ENCODE measurements around the gene PRKN. TPM values are rescaled to one million over a fixed set of nuclear protein-coding genes. Genes with fewer than 3 reads are reported as not detected.

Gene PRKN
- total RNA-seq, 1 experiment from 2014 or later, result 0.46 TPM

DNA sequence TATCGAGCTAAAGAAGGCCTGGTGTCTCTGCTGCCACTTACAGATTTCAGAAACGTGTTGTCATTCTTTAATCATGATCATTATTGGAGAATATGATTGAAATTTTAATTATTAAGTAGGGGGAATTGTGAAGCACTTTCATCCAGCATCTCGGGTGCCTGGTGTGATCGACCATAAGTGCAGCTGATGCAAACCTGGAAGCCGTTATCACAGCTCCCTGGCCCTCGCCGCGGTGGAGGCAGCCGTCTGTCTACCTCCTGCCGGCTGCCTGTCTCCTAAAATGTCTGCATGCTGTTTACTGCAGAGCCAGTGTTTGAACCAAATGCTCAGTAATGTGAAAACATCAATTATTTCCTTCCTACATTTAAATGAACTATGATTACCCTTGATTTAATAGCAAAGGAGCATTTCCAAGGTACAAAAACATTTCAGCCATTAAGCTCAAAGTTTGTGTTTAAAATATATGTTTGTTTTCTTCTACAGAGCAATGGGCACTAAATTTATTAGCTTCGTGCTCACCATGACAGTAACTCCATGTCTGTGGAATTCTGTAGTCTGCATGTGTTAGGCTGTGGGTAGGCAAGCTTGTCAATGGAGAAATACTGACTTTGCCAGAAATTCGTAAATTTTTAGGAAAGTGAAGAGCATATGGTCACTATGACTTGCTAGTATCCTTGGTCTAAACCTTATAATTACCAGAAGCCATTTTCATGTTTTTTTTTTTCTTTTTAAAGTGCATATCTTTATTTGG lies 1269.2 kb downstream of the PRKN start:
- intact Hi-C loops (cut with micrococcal nuclease; ENCODE audit: unreplicated experiment), result no loop called here
- no peak for ATAC-seq
- H3K4me3 ChIP-seq (ENCODE audit: low read depth in 2 of 2, low read length in 2 of 2), result no peak overlapping the region
- ChIA-PET CTCF (interaction anchor here (0.7 kb wide), 1 partner anchor 99 kb away, joined by 5 read pairs; no protein-coding TSS in a partner anchor), POLR2A (no interaction called here)
- no peak for TF ChIP-seq POLR2AphosphoS5 (IDR thresholded peaks at IDR 0.05; ENCODE audit: low read depth, low read length)
- TF ChIP-seq TCF7L2 (IDR thresholded peaks at IDR 0.05; ENCODE audit: low read depth, low read length), result no peak
- no peaks in the 10 kb centered on the region for H3K27me3 ChIP-seq (ENCODE audit: control insufficient read depth, insufficient read depth, low read length)
- H3K4me1 ChIP-seq (ENCODE audit: control insufficient read depth, insufficient read depth, low read length), result no peaks in the 10 kb centered on the region
- no peaks in the 10 kb centered on the region for H3K36me3 ChIP-seq (ENCODE audit: control insufficient read depth, insufficient read depth, low read length)
- no peak overlapping the region for H3K27ac ChIP-seq (ENCODE audit: low read length)
- H3K9me3 ChIP-seq (ENCODE audit: control insufficient read depth, insufficient read depth, low read depth, low read length), result no peaks in the 10 kb centered on the region
- BruUV-seq (replicated peaks), result no TSS peak
- no peak for DNase-seq (ENCODE audit: low read depth, low spot score)
- in situ Hi-C loops (cut with HindIII; ENCODE audit: low pct_unique_long_range_greater_than_20kb, low sequenced_read_pairs), result no loop called here

DNA sequence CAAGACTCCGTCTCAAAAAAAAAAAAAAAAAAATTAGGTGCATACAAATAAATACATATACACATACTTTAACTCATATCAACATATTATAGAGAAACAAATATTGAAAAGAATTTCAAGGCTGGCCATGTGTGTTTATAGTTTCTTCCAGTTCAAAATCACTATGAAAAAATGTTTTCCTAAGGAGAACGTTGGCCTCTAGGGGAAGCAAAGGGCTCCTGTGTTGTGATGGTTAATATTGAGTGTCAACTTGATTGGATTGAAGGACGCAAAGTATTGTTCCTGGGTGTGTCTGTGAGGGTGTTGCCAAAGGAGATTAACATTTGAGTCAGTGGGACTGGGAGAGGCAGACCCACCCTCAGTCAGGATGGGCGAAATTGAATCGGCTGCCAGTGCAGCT lies 1271.7 kb downstream of the PRKN start:
- CTCF ChIA-PET, result no interaction called here
- H3K9me3 ChIP-seq (ENCODE audit: control insufficient read depth, insufficient read depth, low read depth, low read length), result no peaks in the 10 kb centered on the region
- intact Hi-C loops (cut with micrococcal nuclease; ENCODE audit: unreplicated experiment), result no loop called here
- no TSS peak for BruUV-seq (replicated peaks)
- no peak for DNase-seq (ENCODE audit: low read depth, low spot score)
- in situ Hi-C loops (cut with HindIII; ENCODE audit: low pct_unique_long_range_greater_than_20kb, low sequenced_read_pairs), result no loop called here
- H3K36me3 ChIP-seq (ENCODE audit: control insufficient read depth, insufficient read depth, low read length), result no peaks in the 10 kb centered on the region
- POLR2A ChIA-PET, result no interaction called here
- ATAC-seq, result no peak
- H3K27ac ChIP-seq (ENCODE audit: low read length), result no peak overlapping the region
- H3K27me3 ChIP-seq (ENCODE audit: control insufficient read depth, insufficient read depth, low read length), result no peaks in the 10 kb centered on the region
- H3K4me3 ChIP-seq (ENCODE audit: low read depth in 2 of 2, low read length in 2 of 2), result no peak overlapping the region
- H3K4me1 ChIP-seq (ENCODE audit: control insufficient read depth, insufficient read depth, low read length), result no peaks in the 10 kb centered on the region
- TF ChIP-seq POLR2AphosphoS5 (IDR thresholded peaks at IDR 0.05; ENCODE audit: low read depth, low read length), result no peak

DNA sequence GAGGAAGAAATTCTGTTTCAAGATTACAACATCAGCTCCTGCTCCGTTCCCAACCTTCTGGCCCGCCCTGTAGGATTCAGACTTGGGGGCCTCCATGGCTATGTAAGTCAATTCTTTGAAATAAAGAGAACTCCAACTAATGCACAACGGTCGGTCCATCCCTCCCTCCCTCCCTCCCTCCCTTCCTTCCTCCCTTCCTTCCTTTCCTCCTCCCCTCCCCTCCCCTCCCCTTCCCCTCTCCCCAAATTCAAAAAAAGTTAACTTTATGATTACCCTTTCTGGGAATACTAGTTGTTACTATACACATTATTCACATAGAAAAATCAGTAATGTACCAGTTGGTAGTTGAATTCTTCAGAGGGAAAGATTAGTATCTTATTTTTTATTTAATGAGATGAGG lies 1274.0 kb downstream of the PRKN start:
- in situ Hi-C loops (cut with HindIII; ENCODE audit: low pct_unique_long_range_greater_than_20kb, low sequenced_read_pairs) (no loop called here), intact Hi-C loops (cut with micrococcal nuclease; ENCODE audit: unreplicated experiment) (no loop called here)
- H3K36me3 ChIP-seq (ENCODE audit: control insufficient read depth, insufficient read depth, low read length), result no peaks in the 10 kb centered on the region
- CTCF ChIA-PET, result no interaction called here
- DNase-seq (ENCODE audit: low read depth, low spot score), result no peak
- H3K27ac ChIP-seq (ENCODE audit: low read length), result no peak overlapping the region
- no peak for TF ChIP-seq POLR2AphosphoS5 (IDR thresholded peaks at IDR 0.05; ENCODE audit: low read depth, low read length)
- no peak for TF ChIP-seq TCF7L2 (IDR thresholded peaks at IDR 0.05; ENCODE audit: low read depth, low read length)
- TF ChIP-seq, protein P1, sequence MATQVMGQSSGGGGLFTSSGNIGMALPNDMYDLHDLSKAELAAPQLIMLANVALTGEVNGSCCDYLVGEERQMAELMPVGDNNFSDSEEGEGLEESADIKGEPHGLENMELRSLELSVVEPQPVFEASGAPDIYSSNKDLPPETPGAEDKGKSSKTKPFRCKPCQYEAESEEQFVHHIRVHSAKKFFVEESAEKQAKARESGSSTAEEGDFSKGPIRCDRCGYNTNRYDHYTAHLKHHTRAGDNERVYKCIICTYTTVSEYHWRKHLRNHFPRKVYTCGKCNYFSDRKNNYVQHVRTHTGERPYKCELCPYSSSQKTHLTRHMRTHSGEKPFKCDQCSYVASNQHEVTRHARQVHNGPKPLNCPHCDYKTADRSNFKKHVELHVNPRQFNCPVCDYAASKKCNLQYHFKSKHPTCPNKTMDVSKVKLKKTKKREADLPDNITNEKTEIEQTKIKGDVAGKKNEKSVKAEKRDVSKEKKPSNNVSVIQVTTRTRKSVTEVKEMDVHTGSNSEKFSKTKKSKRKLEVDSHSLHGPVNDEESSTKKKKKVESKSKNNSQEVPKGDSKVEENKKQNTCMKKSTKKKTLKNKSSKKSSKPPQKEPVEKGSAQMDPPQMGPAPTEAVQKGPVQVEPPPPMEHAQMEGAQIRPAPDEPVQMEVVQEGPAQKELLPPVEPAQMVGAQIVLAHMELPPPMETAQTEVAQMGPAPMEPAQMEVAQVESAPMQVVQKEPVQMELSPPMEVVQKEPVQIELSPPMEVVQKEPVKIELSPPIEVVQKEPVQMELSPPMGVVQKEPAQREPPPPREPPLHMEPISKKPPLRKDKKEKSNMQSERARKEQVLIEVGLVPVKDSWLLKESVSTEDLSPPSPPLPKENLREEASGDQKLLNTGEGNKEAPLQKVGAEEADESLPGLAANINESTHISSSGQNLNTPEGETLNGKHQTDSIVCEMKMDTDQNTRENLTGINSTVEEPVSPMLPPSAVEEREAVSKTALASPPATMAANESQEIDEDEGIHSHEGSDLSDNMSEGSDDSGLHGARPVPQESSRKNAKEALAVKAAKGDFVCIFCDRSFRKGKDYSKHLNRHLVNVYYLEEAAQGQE (IDR thresholded peaks at IDR 0.05; ENCODE audit: insufficient read depth in 1 of 2, low read depth in 2 of 2, low read length in 1 of 2), result no peak
- no peak for TF ChIP-seq CTCF (IDR thresholded peaks at IDR 0.05)
- POLR2A ChIA-PET, result no interaction called here
- no peaks in the 10 kb centered on the region for H3K27me3 ChIP-seq (ENCODE audit: control insufficient read depth, insufficient read depth, low read length)
- ATAC-seq, result no peak
- H3K4me1 ChIP-seq (ENCODE audit: control insufficient read depth, insufficient read depth, low read length), result no peaks in the 10 kb centered on the region
- H3K9me3 ChIP-seq (ENCODE audit: control insufficient read depth, insufficient read depth, low read depth, low read length), result no peaks in the 10 kb centered on the region
- BruUV-seq (replicated peaks), result no TSS peak
- no peak overlapping the region for H3K4me3 ChIP-seq (ENCODE audit: low read depth in 2 of 2, low read length in 2 of 2)
